SU-DHL-6 (cell line): ENCODE measurements around the gene CDYL2.

Source experiments
- H2AFZ ChIP-seq: fragments of 200-600 bp; sonication (generic); 2 replicates; pipeline ENCODE4 v1.6.1; 2014; ENCODE audit warnings: low read depth, mild to moderate bottlenecking, moderate library complexity, mixed read lengths, antibody characterized with exemption, low read length; ENCODE audit not compliant: severe bottlenecking
- H3F3A ChIP-seq: fragments of 200-600 bp; shearing (Covaris generic); 2 replicates; pipeline ENCODE4 v1.6.0; 2016; ENCODE audit warnings: antibody characterized with exemption, mild to moderate bottlenecking; ENCODE audit not compliant: insufficient read depth
- H3K27ac ChIP-seq: fragments of 200-600 bp; sonication (generic); 2 replicates; pipeline ENCODE4 v1.5.1; 2016; ENCODE audit warnings: low read depth, mild to moderate bottlenecking, low read length, moderate library complexity, mixed read lengths
- H3K27me3 ChIP-seq: fragments of 200-600 bp; sonication (generic), shearing (Covaris generic); 2 replicates; pipeline ENCODE4 v1.6.0; 2014; ENCODE audit warnings: mild to moderate bottlenecking, low read length
- H3K36me3 ChIP-seq: fragments of 200-600 bp; sonication (generic); 2 replicates; pipeline ENCODE4 v1.6.1; 2014; ENCODE audit warnings: mild to moderate bottlenecking, low read length, mixed read lengths
- H3K4me2 ChIP-seq: fragments of 300-600, 200-600 bp; shearing (Covaris generic), sonication (generic); 2 replicates; pipeline ENCODE4 v1.6.0; 2014; ENCODE audit warnings: low read length, low read depth, mild to moderate bottlenecking; ENCODE audit not compliant: poor library complexity, severe bottlenecking
- H3K4me3 ChIP-seq: fragments of 200-600 bp; sonication (generic); 2 replicates; pipeline ENCODE4 v1.5.1; 2014; ENCODE audit warnings: antibody characterized with exemption, low read length, mild to moderate bottlenecking, mixed read lengths; ENCODE audit not compliant: insufficient read depth, poor library complexity, severe bottlenecking
- H3K79me2 ChIP-seq: fragments of 200-600 bp; sonication (generic); 2 replicates; pipeline ENCODE4 v1.6.1; 2014; ENCODE audit warnings: mild to moderate bottlenecking, low read length, moderate library complexity; ENCODE audit not compliant: insufficient read depth
- H3K9ac ChIP-seq: fragments of 200-600 bp; sonication (generic); 2 replicates; pipeline ENCODE4 v1.7.0; 2014; ENCODE audit warnings: mild to moderate bottlenecking, low read length
- H3K9me2 ChIP-seq: fragments of 200-600 bp; sonication (generic); replicated peaks from 2 replicates; pipeline ENCODE4 v1.6.1; 2014; ENCODE audit warnings: low read length; ENCODE audit not compliant: insufficient read depth
- H3K9me3 ChIP-seq: fragments of 200-600 bp; sonication (generic); 2 replicates; pipeline ENCODE4 v1.6.1; 2014; ENCODE audit warnings: low read length, mixed read lengths; ENCODE audit not compliant: insufficient read depth
- H4K20me1 ChIP-seq: fragments of 200-600 bp; sonication (generic); 2 replicates; pipeline ENCODE4 v1.6.1; 2014; ENCODE audit warnings: low read depth, mild to moderate bottlenecking, antibody characterized with exemption, low read length, moderate library complexity, mixed read lengths
- CTCF ChIP-seq: fragments of 200-600 bp; sonication (generic); IDR thresholded peaks from one replicate; pipeline ENCODE4 v1.5.1; 2017; ENCODE audit warnings: antibody characterized with exemption, mild to moderate bottlenecking, low read length, moderate library complexity; ENCODE audit not compliant: insufficient read depth, poor library complexity, severe bottlenecking
- EZH2phosphoT487 ChIP-seq: fragments of 200-600 bp; sonication (generic), shearing (Covaris generic); conservative IDR thresholded peaks from 2 replicates; pipeline ENCODE4 v1.6.1; 2018; ENCODE audit warnings: mild to moderate bottlenecking, antibody characterized with exemption, low read length, moderate library complexity, mixed read lengths

CDYL2 gene

GRCh38 chr16:80754476-80754875, 49.9 kb downstream of the CDYL2 start:
- H3K36me3 ChIP-seq = no peaks in the 10 kb centered on the region
- no peak overlapping the region for H3K9ac ChIP-seq
- no peaks in the 10 kb centered on the region for H4K20me1 ChIP-seq
- no peak overlapping the region for H2AFZ ChIP-seq
- H3K27ac ChIP-seq = no peak overlapping the region
- H3F3A ChIP-seq = no peaks in the 10 kb centered on the region
- no peaks in the 10 kb centered on the region for H3K79me2 ChIP-seq
- no peaks in the 10 kb centered on the region for H3K9me3 ChIP-seq
- H3K4me3 ChIP-seq = no peak overlapping the region
- H3K9me2 ChIP-seq = no peaks in the 10 kb centered on the region
- H3K4me2 ChIP-seq = no peak overlapping the region
- TF ChIP-seq CTCF (no peak), EZH2phosphoT487 (no peak)
- no peaks in the 10 kb centered on the region for H3K27me3 ChIP-seq

DNA sequence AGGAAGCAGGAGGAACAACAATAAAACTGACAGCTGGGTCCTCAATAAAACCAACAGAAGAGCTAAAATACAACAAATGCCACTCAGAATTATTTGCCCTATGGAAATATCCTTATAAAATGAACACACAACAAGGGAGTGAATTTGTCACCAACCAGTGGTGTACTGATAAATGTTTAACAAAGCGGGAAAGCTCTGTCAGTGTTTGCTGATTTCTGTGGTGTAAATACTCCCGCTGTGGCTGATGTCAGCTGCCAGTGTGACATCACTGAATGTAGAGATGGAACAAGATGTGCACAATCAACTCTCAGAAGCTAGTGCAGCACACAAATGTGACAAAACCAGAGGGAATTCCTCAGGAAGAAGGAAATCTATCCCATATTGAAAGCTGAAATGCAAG, 51.9 kb downstream of the CDYL2 start:
- H3K36me3 ChIP-seq = no peaks in the 10 kb centered on the region
- H3K27ac ChIP-seq = no peak overlapping the region
- H3K9ac ChIP-seq = no peak overlapping the region
- no peaks in the 10 kb centered on the region for H3K9me2 ChIP-seq
- no peak overlapping the region for H3K4me3 ChIP-seq
- H3F3A ChIP-seq = no peaks in the 10 kb centered on the region
- H3K27me3 ChIP-seq = no peaks in the 10 kb centered on the region
- H2AFZ ChIP-seq = no peak overlapping the region
- no peaks in the 10 kb centered on the region for H4K20me1 ChIP-seq
- TF ChIP-seq EZH2phosphoT487 = no peak
- no peak for TF ChIP-seq CTCF
- H3K79me2 ChIP-seq = no peaks in the 10 kb centered on the region
- no peaks in the 10 kb centered on the region for H3K9me3 ChIP-seq
- H3K4me2 ChIP-seq = no peak overlapping the region

DNA sequence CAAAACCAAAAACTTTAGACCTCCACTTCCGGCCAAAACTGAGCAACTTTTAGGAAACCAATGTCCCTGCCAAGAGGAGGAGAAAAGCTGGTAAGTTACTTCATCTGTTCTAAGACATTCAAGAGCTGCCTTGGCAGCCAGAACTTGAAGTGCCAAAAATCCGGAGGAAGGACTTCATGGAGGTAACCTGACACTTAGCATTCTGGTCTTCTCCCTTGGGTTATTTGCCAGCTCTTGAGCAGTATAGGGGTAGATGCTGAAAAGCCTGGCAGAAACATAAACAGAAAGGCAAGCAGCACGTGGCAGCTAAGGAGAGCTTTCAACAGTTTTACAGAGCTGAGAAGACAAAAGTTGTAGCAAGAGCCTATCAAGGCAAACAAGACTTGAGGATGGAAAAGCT, 53.2 kb downstream of the CDYL2 start:
- no peaks in the 10 kb centered on the region for H4K20me1 ChIP-seq
- no peaks in the 10 kb centered on the region for H3K9me2 ChIP-seq
- H3K27me3 ChIP-seq = no peaks in the 10 kb centered on the region
- no peaks in the 10 kb centered on the region for H3K79me2 ChIP-seq
- TF ChIP-seq EZH2phosphoT487 = no peak
- TF ChIP-seq CTCF = no peak
- H3K9me3 ChIP-seq = no peaks in the 10 kb centered on the region
- no peak overlapping the region for H3K27ac ChIP-seq
- no peak overlapping the region for H3K4me2 ChIP-seq
- no peak overlapping the region for H2AFZ ChIP-seq
- H3K4me3 ChIP-seq = no peak overlapping the region
- no peak overlapping the region for H3K9ac ChIP-seq
- H3K36me3 ChIP-seq = no peaks in the 10 kb centered on the region
- no peaks in the 10 kb centered on the region for H3F3A ChIP-seq

DNA sequence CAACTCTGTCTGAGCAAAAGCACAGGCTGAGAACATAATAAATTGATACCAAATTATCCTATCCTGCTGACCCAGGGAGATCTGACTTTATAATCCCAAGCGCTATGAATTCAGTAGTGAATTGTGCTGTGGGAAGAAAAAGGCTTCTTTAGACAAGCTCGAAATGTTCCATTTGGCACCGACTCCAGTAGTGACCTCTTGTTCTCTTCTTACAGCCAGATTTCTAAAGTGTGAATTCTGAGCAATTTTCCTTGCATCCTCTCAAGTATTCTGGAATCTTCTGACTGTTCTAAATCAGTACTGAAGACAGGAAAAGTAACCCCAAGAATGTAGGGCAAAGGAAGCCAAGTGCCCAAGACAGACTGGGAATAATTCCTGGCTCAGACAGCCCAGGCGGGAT, 58.2 kb downstream of the CDYL2 start:
- H3K27ac ChIP-seq = no peak overlapping the region
- H3K9me3 ChIP-seq = no peaks in the 10 kb centered on the region
- no peaks in the 10 kb centered on the region for H3K79me2 ChIP-seq
- no peaks in the 10 kb centered on the region for H3K9me2 ChIP-seq
- no peak overlapping the region for H3K9ac ChIP-seq
- H3K27me3 ChIP-seq = no peaks in the 10 kb centered on the region
- no peak overlapping the region for H2AFZ ChIP-seq
- no peaks in the 10 kb centered on the region for H4K20me1 ChIP-seq
- H3K4me3 ChIP-seq = no peak overlapping the region
- H3K4me2 ChIP-seq = no peak overlapping the region
- TF ChIP-seq EZH2phosphoT487 (no peak), CTCF (no peak)
- H3K36me3 ChIP-seq = no peaks in the 10 kb centered on the region
- H3F3A ChIP-seq = no peaks in the 10 kb centered on the region
